Endothelial cell of umbilical vein (primary cell): ENCODE data around the gene BPIFB3.

Experiments
- CTCF ChIP-seq, 2 donors: IDR thresholded peaks; 1 replicate in 1 of 2; 2 replicates in 1 of 2; pipeline ENCODE4 v1.5.1; 2011; ENCODE audit warnings: low read length in 2 of 2, mild to moderate bottlenecking in 2 of 2, moderate library complexity in 2 of 2, control low read depth in 1 of 2, inconsistent platforms in 1 of 2, low read depth in 1 of 2; ENCODE audit not compliant: insufficient read depth in 1 of 2; ENCODE audit errors: extremely low read depth in 1 of 2
- EZH2 ChIP-seq: IDR thresholded peaks from 2 replicates; pipeline ENCODE4 v1.6.1; 2012; ENCODE audit warnings: borderline replicate concordance, low read depth, mild to moderate bottlenecking, moderate library complexity, low read length, inconsistent platforms; ENCODE audit not compliant: severe bottlenecking
- POLR2A ChIP-seq: IDR thresholded peaks from 2 replicates; pipeline ENCODE4 v1.6.1; 2012; ENCODE audit warnings: low read depth, mild to moderate bottlenecking, control low read depth, low read length
- POLR2AphosphoS5 ChIP-seq: IDR thresholded peaks from 2 replicates; pipeline ENCODE4 v1.6.1; 2012; ENCODE audit warnings: low read depth, mild to moderate bottlenecking, control low read depth, low read length, moderate library complexity; ENCODE audit not compliant: insufficient read depth
- TF ChIP-seq, protein P1 (sequence below): IDR thresholded peaks from 2 replicates; pipeline ENCODE4 v1.6.1; 2011; ENCODE audit not compliant: insufficient read depth, insufficient read length

GRCh38 chr20:33065785-33066184, 12.1 kb downstream of the BPIFB3 start:
- TF ChIP-seq, protein P1, sequence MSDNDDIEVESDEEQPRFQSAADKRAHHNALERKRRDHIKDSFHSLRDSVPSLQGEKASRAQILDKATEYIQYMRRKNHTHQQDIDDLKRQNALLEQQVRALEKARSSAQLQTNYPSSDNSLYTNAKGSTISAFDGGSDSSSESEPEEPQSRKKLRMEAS, result no peak
- TF ChIP-seq POLR2A (no peak), CTCF (IDR thresholded peaks at IDR 0.05; ENCODE audit: extremely low read depth in 1 of 2, insufficient read depth in 1 of 2, low read depth in 1 of 2, low read length in 2 of 2) (no peak), EZH2 (no peak), POLR2AphosphoS5 (no peak)
